Measurements from ENCODE around the gene CCDC192. TPM values are rescaled to one million over a fixed set of nuclear protein-coding genes. Genes with fewer than 3 reads are reported as not detected.

The CCDC192 gene
- total and polyA plus RNA-seq, 5 experiments from 2014 or later = not detected

DNA sequence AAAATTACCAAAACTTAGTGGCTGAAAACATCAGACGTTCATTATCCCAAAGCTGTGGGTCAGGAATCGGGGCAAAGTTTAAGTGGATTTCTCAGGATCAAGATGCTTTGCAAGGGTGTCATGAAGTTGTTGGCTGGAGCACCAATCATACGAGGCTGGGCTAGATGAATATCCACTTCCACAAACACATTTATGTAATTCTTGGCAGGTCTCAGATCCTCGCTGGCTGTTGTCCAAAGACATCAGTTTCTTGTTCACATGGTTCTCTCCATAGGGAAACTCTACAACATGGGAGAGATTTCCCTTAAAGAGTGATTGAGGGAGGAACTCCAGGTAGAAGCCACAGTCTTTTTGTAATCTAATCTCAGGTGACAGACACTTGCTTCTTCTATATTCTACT, 20.2 kb upstream of the CCDC192 start:
- no peak for DNase-seq
- peaks cover 0 to 5% (median 3%) of the 10 kb centered on the region in 5 donors for H3K27me3 Mint-ChIP-seq
- no peak for ATAC-seq
- H3K27ac Mint-ChIP-seq = no peak overlapping the region
- H3K9me3 Mint-ChIP-seq = no peaks in the 10 kb centered on the region
- H3K4me1 Mint-ChIP-seq = no peaks in the 10 kb centered on the region
- POLR2A ChIA-PET = no interaction called here
- H3K4me3 Mint-ChIP-seq = no peak overlapping the region
- no peaks in the 10 kb centered on the region for H3K36me3 Mint-ChIP-seq

DNA sequence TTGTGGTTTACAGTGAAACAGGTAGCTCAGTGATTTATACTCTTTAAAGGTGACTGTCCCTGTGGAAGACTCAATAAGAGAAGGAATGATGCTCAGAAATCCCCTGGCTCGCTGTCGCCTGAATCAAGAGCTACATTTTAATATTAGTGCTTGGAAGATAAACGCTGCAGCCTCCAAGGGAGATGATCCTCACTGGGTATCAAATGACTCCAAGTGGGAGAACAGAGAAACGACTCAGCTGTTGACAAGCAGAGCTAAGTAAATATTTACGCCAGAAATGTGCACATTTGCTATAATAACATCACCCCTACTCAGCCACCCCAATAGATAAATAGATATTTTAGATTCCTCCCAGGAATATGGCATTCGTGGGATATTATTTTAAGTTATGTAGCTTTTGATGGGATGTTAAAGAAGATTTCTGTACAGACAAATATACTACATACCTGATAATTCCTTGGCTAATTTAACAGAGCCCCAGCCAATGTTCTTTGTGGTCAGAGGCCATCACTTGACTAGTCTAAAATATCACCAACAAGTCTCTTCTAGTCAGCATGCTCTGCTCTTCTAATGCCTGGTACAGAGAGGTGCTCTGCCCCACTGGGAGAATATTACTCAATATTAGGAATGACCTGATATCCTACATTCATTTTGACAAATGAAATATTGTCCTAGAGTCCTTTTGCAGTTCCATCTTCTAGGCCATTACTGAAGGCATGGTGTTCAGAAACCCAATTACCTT, 18.3 kb upstream of the CCDC192 start:
- POLR2A ChIA-PET = no interaction called here
- no peak overlapping the region for H3K4me3 Mint-ChIP-seq
- H3K27ac Mint-ChIP-seq = no peak overlapping the region
- H3K27me3 Mint-ChIP-seq = peaks cover 0 to 3% (median under 1%) of the 10 kb centered on the region in 5 donors
- DNase-seq (no peak), ATAC-seq (no peak)
- H3K4me1 Mint-ChIP-seq = no peaks in the 10 kb centered on the region
- no peaks in the 10 kb centered on the region for H3K9me3 Mint-ChIP-seq
- H3K36me3 Mint-ChIP-seq = no peaks in the 10 kb centered on the region

DNA sequence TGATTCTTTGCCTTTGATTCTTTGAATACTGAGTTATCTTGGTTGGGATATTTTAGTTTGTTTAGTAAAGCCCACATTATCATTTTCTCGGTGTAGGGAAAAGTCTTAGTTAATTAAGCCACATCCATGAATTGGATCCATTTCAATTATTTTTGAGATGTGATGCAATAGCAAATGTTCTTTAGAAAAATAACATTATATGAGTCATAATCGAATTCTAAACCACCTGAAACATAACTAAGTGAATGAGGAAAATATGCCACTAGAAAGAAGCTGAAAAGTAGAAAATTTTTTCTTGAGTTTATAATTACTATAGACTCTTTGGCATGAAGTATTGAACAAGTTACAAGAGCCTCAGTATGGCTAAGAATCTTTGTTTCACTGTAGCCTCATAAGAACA, 17.5 kb upstream of the CCDC192 start:
- Mint-ChIP-seq H3K4me3 (no peak overlapping the region), H3K4me1 (no peaks in the 10 kb centered on the region), H3K27me3 (peaks cover 0 to 4% (median 0%) of the 10 kb centered on the region in 5 donors), H3K9me3 (peaks cover 0 to 2% (median 0%) of the 10 kb centered on the region in 9 donors), H3K27ac (no peak overlapping the region), H3K36me3 (no peaks in the 10 kb centered on the region)
- ATAC-seq (no peak), DNase-seq (no peak)
- POLR2A ChIA-PET = no interaction called here

DNA sequence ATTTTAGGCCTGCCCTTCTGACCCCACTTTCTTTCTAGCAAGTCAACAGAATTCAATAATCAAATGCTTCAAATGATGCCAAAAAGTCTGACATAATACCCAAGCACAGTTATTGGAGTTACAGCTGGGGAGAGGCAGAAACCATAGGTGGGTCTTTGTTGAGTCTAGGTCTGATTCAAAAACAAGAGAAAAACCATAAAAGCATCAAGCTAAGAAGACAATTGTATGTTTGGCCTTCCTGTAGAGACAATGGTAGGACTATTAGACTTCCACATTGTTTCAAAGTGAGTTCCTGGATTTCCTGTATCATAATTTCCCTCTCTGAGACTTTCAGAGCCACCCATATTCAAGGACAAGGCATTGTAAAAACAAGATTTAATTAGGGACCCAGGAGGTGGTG, 16.8 kb upstream of the CCDC192 start:
- POLR2A ChIA-PET = no interaction called here
- Mint-ChIP-seq H3K4me3 (no peak overlapping the region), H3K4me1 (no peaks in the 10 kb centered on the region)

DNA sequence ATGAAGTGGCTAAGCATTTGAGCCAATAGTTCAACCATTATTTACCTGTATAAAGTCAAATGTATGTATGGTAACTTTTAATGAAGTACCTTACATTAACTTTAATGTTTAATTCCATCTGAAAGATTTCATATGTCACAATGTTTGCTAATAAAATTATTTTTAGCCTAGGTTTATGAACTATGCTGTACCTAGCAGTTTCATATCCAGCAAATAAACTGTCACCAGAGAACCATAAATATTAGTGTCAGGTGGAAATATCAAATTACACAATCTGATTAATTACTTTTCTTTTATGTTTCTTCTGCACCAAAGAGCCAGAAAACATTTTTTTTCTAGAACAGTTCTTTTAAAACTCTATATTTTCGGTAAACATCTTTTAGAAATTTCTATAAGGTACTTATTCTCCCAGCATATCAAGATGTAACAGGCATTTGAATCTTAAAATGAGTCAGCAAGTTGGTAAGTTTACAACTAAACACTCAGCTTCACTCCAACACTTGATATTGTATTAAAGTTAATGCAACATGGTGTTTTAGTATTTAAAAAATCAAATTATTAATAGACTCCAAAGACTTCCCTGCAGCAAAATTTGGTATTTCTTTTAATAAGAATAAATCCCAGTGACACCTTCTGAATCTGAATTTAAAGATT, 8.5 kb upstream of the CCDC192 start:
- H3K4me1 Mint-ChIP-seq = no peaks in the 10 kb centered on the region
- peaks cover 0 to 6% (median 0%) of the 10 kb centered on the region in 9 donors for H3K9me3 Mint-ChIP-seq
- H3K4me3 Mint-ChIP-seq = no peak overlapping the region
- peaks cover 0 to 7% (median 2%) of the 10 kb centered on the region in 5 donors for H3K27me3 Mint-ChIP-seq
- DNase-seq (no peak), ATAC-seq (no peak)
- H3K27ac Mint-ChIP-seq = no peak overlapping the region
- POLR2A ChIA-PET = no interaction called here
- no peaks in the 10 kb centered on the region for H3K36me3 Mint-ChIP-seq

More for the DNA sequence above, 16.8 kb upstream of the CCDC192 start:
- Mint-ChIP-seq H3K9me3 (peaks cover 0 to 6% (median 0%) of the 10 kb centered on the region in 9 donors), H3K27me3 (peaks cover 0 to 7% (median 2%) of the 10 kb centered on the region in 5 donors), H3K27ac (no peak overlapping the region), H3K36me3 (no peaks in the 10 kb centered on the region)
- ATAC-seq = no peak
- no peak for DNase-seq

DNA sequence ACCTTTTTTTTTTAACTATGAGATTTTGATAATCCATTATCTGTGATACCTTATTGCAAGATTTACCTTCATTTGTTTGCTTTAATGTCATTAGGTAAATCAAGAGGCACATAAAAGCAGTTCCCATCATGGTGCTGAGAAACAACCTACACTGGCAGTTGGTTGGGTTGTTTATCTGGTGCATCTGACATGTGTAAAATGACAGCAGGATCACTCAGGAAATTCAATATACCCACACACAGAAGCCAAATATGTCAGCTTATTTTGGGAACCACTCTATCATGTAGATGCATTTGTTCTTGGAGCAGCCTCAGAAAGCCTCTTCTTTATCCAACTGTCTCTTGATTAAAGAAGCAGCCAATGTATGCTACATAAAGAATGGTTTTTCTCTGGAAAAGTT, 7.8 kb upstream of the CCDC192 start:
- Mint-ChIP-seq H3K36me3 (no peaks in the 10 kb centered on the region), H3K9me3 (peaks cover 0 to 6% (median 0%) of the 10 kb centered on the region in 9 donors), H3K27me3 (peaks cover 0 to 7% (median 2%) of the 10 kb centered on the region in 5 donors), H3K4me1 (no peaks in the 10 kb centered on the region), H3K4me3 (no peak overlapping the region), H3K27ac (no peak overlapping the region)
- POLR2A ChIA-PET = no interaction called here
- no peak for DNase-seq
- no peak for ATAC-seq

DNA sequence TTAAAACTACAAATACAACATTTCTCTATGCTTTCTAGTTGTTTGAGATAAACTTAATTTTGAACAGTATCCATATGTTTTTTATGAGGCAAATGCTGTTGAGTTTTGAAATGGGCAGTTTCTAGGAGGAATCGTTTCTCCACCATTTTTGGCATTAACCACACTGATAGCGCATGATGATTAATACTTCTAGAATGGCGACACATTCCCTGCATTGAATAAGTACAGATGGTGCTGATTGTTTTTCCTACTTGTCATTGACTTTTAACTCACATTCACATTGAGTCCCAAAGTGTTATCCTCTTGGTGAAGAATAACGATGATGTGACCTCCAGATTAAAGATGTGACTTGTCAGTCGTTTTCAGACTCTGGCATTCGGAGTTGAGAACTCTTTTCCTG, 6.5 kb upstream of the CCDC192 start:
- Mint-ChIP-seq H3K27me3 (peaks cover 0 to 7% (median 1%) of the 10 kb centered on the region in 5 donors), H3K27ac (no peak overlapping the region), H3K36me3 (no peaks in the 10 kb centered on the region), H3K4me1 (no peaks in the 10 kb centered on the region), H3K9me3 (no peaks in the 10 kb centered on the region), H3K4me3 (no peak overlapping the region)
- POLR2A ChIA-PET = no interaction called here
- ATAC-seq (no peak), DNase-seq (no peak)

DNA sequence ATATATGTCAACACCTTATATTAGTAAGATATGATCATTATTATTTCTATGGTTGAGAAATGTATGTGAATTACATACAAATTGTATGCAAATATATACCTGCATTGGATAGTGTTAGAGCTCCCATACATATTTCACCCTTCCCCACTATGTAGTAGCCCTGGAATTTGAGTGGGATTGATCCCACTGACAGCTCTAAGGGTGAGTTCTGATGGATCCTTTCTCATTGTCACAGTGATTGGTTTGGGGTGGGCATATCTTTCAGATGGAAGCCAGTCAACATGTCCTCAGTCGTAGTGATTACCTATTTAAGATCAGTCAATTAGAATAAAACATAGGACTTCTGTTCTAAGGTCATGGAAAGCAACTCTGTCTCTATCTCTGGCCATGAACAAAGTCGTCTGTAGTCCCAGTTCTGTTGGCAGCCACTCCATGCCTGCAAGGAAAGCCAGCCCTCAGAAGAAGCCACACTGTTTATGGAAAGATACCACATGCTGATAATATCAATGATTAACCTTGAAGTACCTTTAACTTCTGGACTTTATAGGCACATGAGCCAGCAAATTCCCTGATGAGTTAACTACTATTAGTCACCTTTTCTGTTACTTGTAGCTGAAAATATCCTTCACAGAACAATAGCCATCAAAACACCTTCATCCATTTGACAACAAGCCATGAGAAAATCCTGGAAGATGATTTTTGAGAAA, 5.1 kb upstream of the CCDC192 start:
- Mint-ChIP-seq H3K27me3 (peaks cover 0 to 15% (median 2%) of the 10 kb centered on the region in 5 donors), H3K27ac (no peak overlapping the region), H3K4me3 (no peak overlapping the region), H3K36me3 (no peaks in the 10 kb centered on the region), H3K9me3 (no peaks in the 10 kb centered on the region), H3K4me1 (no peaks in the 10 kb centered on the region)
- no peak for ATAC-seq
- DNase-seq = no peak
- POLR2A ChIA-PET = no interaction called here

DNA sequence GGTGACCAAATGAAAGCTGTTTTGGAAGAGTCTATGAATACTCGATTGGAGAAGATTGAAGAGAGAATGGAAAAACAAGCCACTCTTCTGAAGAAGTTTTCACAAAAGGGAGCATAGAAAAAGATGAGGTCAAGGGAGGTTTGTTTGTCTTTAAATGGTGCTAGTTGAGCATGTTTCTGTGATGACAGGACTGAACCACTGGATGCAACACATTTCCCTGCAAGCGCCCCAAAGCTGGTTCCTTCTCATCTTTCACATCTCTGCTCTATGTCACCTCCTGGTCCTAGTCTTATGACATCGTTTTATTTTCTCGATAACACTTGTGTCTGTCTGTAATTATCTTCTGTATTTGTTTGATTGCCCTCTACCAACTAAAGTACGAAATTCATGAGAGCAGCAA, 3.8 kb upstream of the CCDC192 start:
- H3K27ac Mint-ChIP-seq = no peak overlapping the region
- DNase-seq (no peak), ATAC-seq (no peak)
- H3K4me1 Mint-ChIP-seq = no peaks in the 10 kb centered on the region
- H3K9me3 Mint-ChIP-seq = no peaks in the 10 kb centered on the region
- H3K36me3 Mint-ChIP-seq = no peaks in the 10 kb centered on the region
- peaks cover under 1 to 9% (median 6%) of the 10 kb centered on the region in 5 donors for H3K27me3 Mint-ChIP-seq
- POLR2A ChIA-PET = no interaction called here
- no peak overlapping the region for H3K4me3 Mint-ChIP-seq

DNA sequence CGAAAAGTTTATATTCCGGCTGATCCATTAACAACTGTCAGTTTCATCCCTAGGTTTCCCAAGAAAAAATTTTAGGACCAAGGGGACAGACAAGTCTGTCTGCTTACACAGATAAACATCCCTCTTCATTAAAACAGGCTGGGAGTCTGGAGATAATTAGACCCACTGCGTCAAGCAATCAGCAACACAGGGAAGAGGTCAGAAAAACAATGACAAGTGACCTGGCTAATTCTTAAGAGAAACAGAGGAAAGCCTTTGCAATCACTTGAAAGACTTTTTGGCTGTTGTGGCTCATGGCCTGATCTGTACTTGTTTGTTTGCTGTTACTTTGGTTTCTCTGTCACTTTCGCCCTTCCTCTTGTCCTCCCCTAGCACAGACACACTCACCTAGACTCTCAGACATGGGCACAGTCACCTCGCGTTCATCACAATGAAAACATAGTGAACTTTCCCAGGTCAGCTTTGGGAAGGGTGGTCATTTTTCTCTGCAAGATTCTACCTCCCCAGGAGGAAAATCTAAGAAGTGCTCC, 2.9 kb upstream of the CCDC192 start:
- H3K27me3 Mint-ChIP-seq = peaks cover 2 to 11% (median 6%) of the 10 kb centered on the region in 5 donors

DNA sequence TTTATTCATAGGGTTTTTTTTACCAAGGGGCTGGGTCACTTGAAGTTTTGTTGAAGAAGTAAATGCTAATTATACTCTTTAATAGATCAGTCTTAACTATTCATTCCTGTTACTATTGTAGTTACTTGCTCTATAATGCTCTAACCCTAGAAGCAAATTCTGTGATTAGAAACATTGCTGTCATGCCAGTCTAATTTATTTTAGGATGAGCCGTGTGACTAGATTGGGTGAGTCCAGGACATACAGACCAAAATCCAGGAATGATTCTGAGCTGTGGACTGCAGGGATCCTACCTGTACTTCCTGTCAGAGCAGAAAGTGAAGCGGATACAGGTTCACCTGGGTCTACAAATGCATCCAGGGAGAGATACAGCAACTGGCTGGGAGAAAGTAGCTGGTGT, 757 bp upstream of the CCDC192 start:
- no peaks in the 10 kb centered on the region for H3K36me3 Mint-ChIP-seq
- ATAC-seq (no peak), DNase-seq (no peak)
- POLR2A ChIA-PET = no interaction called here
- no peaks in the 10 kb centered on the region for H3K4me1 Mint-ChIP-seq
- H3K4me3 Mint-ChIP-seq = no peak overlapping the region
- H3K9me3 Mint-ChIP-seq = no peaks in the 10 kb centered on the region
- H3K27me3 Mint-ChIP-seq = peaks cover 4 to 20% (median 8%) of the 10 kb centered on the region in 5 donors
- no peak overlapping the region for H3K27ac Mint-ChIP-seq

More for the DNA sequence above, 2.9 kb upstream of the CCDC192 start:
- Mint-ChIP-seq H3K9me3 (no peaks in the 10 kb centered on the region), H3K4me3 (no peak overlapping the region), H3K36me3 (no peaks in the 10 kb centered on the region), H3K27ac (no peak overlapping the region), H3K4me1 (no peaks in the 10 kb centered on the region)
- DNase-seq (no peak), ATAC-seq (no peak)
- POLR2A ChIA-PET = no interaction called here

DNA sequence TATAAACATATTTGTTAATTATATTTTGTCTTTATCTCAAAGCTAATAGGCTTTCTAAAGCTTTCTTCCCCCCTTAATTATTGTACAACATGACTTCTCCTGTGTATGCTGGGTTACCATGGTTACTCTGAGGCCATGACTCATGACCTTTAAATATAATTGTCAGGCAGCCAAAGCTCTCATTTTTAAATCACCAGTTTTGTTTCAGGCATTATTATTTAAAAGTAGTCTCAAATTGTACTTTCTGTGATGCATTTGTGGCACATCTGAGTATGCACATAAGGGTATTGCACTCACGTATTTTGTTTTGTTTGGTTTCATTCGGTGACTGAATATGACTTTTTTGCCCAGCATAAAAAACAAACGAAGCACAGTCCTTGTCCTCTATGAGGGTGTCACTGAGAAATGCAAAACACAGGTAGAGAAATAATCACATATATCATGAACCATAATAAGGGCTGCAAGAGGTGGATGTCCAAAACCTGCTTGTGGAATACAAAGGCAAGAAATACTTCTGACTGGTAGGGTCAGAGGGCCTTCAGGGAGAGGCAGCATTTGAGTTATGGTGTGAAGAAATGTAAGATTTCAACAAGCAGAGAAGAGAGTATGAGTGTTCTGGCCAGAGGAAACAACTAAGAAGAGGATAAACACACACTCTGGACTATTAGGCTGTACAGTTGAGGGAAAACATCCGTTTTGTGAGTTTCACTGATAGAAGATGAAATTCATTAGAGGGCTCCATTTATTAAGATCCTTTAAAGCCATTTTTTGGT, 2.1 kb downstream of the CCDC192 start:
- no peaks in the 10 kb centered on the region for H3K9me3 Mint-ChIP-seq
- POLR2A ChIA-PET = no interaction called here
- H3K36me3 Mint-ChIP-seq = no peaks in the 10 kb centered on the region
- H3K27ac Mint-ChIP-seq = no peak overlapping the region
- H3K27me3 Mint-ChIP-seq = peaks cover 4 to 20% (median 8%) of the 10 kb centered on the region in 5 donors
- no peaks in the 10 kb centered on the region for H3K4me1 Mint-ChIP-seq
- DNase-seq (no peak), ATAC-seq (no peak)
- no peak overlapping the region for H3K4me3 Mint-ChIP-seq

All from naive thymus-derived CD8-positive, alpha-beta T cell (primary cell).